ENCODE data around the gene RFC2. TPM values are rescaled to one million over a fixed set of nuclear protein-coding genes. Genes with fewer than 3 reads are reported as not detected.
"Not testable (repeated sequence)": the region's sequence is repeated elsewhere in the genome, so short reads cannot be mapped to it uniquely, and the experiment has no call there.

The RFC2 gene
- total RNA-seq, 4 donors from 2014 or later, result 5.8 to 23.1 (median 7.3) TPM

- Histone ChIP-seq H3K27ac (no peak overlapping the region), H3K27me3 (no peaks in the 10 kb centered on the region), H3K9me3 (no peaks in the 10 kb centered on the region), H3K4me1 (peaks cover 0 to 21% (median 4%) of the 10 kb centered on the region in 4 donors), H3K36me3 (no peaks in the 10 kb centered on the region), H3K4me3 (no peak overlapping the region)
- TF ChIP-seq POLR2A (IDR thresholded peaks at IDR 0.05) (no peak), CTCF (IDR thresholded peaks at IDR 0.05) (no peak)
- no peak for DNase-seq
These were observed 41.5 kb downstream of the RFC2 start for GRCh38 chr7:74212661-74213060.

DNA sequence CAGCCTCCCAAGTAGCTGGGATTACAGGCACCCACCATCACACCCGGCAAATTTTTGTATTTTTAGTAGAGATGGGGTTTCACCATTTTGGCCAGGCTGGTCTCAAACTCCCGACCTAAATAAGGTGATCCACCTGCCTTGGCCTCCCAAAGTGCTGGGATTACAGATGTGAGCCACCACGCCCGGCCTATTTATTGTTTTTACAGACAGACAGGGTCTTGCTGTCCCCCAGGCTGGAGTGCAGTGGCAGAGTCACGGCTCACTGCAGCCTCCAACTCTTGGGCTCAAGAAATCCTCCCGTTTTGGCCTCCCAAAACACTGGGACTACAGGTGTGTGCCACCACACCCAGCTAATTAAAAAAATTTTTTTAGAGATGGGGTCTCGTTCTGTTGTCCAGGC, 46.0 kb downstream of the RFC2 start:
- H3K27me3 ChIP-seq, H3K9me3 ChIP-seq, H3K36me3 ChIP-seq, H3K4me1 ChIP-seq, H3K27ac ChIP-seq, H3K4me3 ChIP-seq: not testable (repeated sequence)
- peak in 1 of 3 donors; percentile 19 for DNase-seq

DNA sequence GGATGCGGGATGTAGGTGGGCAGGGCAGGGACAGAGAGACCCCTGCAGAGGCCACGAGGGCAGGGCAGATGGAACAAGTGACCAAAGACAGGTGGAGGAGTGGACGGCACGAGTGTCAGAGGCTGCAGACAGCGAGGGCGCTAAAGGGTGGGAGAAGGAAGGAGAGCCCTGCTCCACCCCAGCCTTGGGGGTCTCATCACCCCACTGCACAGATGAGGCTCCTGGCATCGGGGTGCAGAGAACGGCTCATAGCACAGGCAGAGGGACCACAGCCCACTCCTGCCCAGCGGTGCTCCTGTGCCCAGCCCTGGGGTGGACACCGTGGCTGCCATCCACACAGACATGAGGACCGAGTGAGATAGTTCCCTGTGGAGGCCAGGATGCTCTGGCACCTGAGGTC, 46.6 kb downstream of the RFC2 start:
- Histone ChIP-seq H3K36me3 (no peaks in the 10 kb centered on the region), H3K27ac (no peak overlapping the region), H3K9me3 (no peaks in the 10 kb centered on the region), H3K4me1 (peaks cover 0 to 5% (median 2%) of the 10 kb centered on the region in 4 donors), H3K4me3 (no peak overlapping the region), H3K27me3 (no peaks in the 10 kb centered on the region)
- TF ChIP-seq CTCF (IDR thresholded peaks at IDR 0.05) (no peak), POLR2A (IDR thresholded peaks at IDR 0.05) (no peak)
- DNase-seq, result peak in 1 of 3 donors; percentile 48

DNA sequence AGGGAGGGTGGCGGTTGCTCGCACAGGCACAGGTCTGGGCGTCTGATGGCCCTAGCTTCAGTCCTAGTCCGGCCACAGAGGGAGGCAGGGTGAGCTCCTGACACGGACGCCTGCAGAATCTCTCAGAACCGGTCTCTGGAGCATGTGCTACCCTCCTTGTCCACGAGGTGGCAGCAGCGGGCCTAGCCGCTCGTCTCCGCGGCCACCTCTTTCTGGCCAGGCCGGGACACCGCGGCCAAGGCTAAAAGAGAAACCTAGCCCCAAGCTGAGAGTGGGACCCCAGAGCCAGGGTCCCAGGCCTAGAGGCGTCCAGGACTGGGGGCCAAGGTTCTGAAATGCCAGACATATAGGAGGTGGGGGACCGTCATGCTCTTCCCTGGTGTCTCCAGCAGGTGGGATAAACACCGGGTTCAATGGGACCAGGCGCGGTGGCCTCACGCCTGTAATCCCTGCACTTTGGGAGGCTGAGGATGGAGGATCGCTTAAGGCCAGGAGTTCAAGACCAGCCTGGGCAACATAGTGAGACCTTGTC, 47.5 kb downstream of the RFC2 start:
- H3K36me3 ChIP-seq, result no peaks in the 10 kb centered on the region
- TF ChIP-seq CTCF (IDR thresholded peaks at IDR 0.05), result peak; percentile 89 to 97 (median 96)
- no peak for TF ChIP-seq POLR2A (IDR thresholded peaks at IDR 0.05)
- peak overlapping the region in 1 of 4 donors; percentile 42 for H3K27ac ChIP-seq
- peak overlapping the region in 2 of 4 donors; percentile 27 to 35 for H3K4me3 ChIP-seq
- no peaks in the 10 kb centered on the region for H3K27me3 ChIP-seq
- DNase-seq, result peak; percentile 84 to 95 (median 93)
- no peaks in the 10 kb centered on the region for H3K9me3 ChIP-seq
- peaks cover 0 to 5% (median 2%) of the 10 kb centered on the region in 4 donors for H3K4me1 ChIP-seq

GRCh38 chr7:74206052-74206451, 48.1 kb downstream of the RFC2 start:
- not testable (repeated sequence) for H3K9me3 ChIP-seq, H3K27me3 ChIP-seq, H3K27ac ChIP-seq, H3K36me3 ChIP-seq, H3K4me1 ChIP-seq, DNase-seq, H3K4me3 ChIP-seq

DNA sequence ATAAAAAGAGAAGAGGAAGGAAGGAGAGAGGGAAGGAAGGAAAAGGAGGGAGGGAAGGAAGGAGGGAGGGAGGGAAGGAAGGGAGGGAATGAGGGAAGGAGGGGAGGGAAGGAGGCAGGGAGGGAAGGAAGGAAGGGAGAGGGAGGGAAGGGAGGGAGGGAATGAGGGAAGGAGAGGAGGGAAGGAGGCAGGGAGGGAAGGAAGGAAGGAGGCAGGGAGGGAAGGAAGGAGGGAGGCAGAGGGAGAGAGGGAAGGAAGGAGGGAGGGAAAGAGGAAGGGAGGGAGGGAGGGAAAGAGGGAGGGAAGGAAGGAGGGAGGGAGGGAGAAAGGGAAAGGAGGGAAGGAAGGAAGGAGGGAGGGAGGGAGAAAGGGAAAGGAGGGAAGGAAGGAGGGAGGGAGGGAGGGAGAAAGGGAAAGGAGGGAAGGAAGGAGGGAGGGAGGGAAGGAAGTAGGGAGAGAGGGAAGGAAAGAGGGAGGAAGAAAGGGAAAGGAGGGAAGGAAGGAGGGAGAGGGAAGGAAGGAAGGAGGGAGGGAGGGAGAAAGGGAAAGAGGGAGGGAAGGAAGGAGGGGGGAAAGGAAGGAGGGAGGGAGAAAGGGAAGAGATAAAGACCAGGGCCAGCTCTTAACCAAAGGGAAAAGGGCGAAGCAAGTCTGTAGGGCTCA, 50.1 kb downstream of the RFC2 start:
- DNase-seq, result no peak
- H3K27ac ChIP-seq, result no peak overlapping the region
- H3K4me3 ChIP-seq, result no peak overlapping the region
- H3K36me3 ChIP-seq, result no peaks in the 10 kb centered on the region
- no peaks in the 10 kb centered on the region for H3K9me3 ChIP-seq
- H3K4me1 ChIP-seq, result peaks cover 0 to 5% (median 2%) of the 10 kb centered on the region in 4 donors
- TF ChIP-seq POLR2A (IDR thresholded peaks at IDR 0.05) (no peak), CTCF (IDR thresholded peaks at IDR 0.05) (no peak)
- H3K27me3 ChIP-seq, result no peaks in the 10 kb centered on the region
